Fibroblast of skin of right quadriceps (primary cell): Measurements from ENCODE around the gene UBE3B.
A peak's percentile ranks its signal among the peaks of the same experiment; 100 is the strongest.

ENCODE experiments used
- DNase-seq: peaks from one replicate; pipeline ENCODE4 v3.0.0-alpha.2; 2013

Gene UBE3B

DNA sequence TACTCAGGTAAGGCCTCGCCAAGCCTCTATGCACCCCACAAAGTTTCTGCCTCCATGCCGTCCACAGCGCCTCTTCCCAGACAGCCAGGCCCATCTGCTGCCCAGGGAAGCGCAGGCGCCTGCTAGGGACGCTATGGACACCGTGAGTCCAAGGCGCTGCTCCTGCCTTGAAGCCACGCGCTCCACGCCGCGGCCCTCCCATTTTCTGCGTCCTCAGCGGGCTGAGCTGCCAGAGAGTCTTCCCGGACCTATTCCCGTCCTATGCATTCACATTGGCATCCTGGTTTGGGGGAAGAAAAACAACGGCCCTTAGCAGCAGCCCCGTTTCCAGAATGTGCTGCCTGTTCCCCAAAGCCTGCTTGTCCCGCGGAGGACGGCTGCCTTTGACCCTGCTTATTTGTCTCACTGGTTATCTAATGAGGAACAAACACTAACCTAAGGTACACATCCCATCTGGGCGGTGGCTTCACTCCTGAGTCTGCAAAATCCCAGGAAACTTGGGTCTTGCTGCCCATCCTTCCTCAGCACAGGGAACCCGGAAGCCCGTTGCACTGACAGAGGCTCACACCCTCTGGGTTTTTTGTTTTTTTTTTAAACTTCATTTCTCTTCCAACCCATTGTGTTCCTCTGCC, 57.9 kb downstream of the UBE3B start:
- DNase-seq = no peak

DNA sequence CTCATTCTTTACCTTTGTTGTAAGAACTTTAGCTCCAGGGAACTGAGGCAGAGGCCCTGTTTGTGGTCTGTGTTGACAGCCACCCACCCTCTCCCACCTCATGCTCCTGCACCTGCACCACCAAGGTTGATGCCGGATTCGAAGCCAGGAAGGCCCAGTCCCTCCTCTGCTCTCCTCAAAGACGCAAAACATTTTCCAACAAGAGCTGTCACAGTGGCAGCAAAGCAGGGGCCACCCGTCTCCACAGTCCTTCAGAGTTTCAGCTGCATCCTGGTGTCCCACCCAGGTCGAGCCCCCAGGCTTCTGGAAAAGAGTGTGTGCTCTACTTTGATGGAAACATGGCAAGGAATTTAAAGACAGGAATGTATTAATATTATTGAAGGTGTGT, 58.4 kb downstream of the UBE3B start:
- DNase-seq = no peak

GRCh38 chr12:109537136-109537535, 59.7 kb downstream of the UBE3B start:
- DNase-seq = no peak

DNA sequence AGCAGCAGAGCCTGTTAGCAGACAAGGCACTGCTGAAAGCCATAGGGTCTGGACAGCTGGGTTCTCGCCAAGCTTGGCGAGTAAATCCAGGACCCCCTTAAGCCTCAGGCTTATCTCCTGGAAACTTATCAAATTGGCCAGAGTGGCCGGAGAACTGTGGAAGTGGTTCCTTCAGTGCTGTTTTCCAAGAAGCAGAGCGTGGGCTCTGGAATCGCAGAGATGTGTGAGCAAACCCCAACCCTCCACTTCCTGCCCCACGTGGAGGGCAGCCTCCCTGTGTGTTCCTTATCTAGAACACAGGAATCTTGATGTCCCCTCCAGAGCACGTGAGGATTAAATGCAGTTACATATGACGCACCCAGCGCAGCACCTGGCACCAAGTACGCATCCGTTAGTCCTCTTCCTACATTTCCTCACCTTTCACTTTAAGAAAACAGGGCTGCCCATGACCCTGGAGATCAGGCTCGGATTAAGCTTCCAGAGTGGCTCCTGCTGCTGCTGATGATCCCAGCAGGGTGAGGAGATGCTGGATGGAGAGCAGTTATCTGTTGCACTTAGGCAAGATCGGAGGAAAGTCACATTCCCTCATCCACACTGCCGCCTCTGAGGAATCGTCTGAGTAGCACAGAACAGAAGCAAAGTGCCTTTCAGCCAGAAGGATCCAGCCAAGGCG, 60.9 kb downstream of the UBE3B start:
- DNase-seq = no peak

DNA sequence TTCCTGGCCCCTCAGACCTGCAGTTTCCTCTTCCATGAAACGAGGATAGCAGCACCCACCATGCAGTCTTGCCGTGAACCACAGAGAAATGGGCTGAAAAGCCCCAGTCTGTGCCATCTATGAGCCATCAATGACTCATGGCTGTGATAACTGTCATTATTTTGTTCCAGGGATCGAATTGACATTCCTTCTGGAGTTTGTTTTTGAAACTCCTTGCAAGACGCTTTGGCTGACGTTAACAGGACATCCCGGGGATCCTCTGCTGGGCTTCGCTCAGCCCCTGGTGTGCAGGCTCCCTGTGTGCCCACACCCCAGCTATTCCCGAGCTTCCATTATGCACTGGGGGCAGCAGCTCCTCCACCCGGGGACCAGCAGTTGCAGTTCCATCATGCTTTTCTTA, 62.1 kb downstream of the UBE3B start:
- peak; percentile 70 for DNase-seq

- DNase-seq = no peak
These were observed 63.3 kb downstream of the UBE3B start for GRCh38 chr12:109540526-109541412.

- no peak for DNase-seq
These were observed 63.9 kb downstream of the UBE3B start for GRCh38 chr12:109541413-109541726.

- DNase-seq = peak; percentile 76
These were observed 64.6 kb downstream of the UBE3B start for GRCh38 chr12:109542014-109542413.

DNA sequence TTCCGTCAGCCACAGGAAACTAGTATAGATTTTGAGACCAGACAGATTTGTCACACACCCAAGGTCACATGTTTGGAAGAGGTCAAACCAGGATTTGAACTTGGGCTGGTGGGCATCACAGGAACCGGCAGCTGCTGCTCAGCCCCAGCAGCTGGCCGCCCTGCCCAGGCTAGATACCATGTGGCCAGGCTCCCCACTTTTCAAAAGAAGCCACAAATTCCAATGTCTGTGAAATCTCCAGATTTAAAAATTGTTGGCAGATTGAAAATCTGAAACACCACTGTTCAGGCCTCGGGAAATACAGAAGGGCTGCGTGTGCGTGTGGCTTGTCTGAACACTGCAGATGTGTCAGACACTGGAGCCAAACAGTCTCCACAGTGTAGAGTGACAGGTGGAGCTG, 65.4 kb downstream of the UBE3B start:
- DNase-seq = no peak

DNA sequence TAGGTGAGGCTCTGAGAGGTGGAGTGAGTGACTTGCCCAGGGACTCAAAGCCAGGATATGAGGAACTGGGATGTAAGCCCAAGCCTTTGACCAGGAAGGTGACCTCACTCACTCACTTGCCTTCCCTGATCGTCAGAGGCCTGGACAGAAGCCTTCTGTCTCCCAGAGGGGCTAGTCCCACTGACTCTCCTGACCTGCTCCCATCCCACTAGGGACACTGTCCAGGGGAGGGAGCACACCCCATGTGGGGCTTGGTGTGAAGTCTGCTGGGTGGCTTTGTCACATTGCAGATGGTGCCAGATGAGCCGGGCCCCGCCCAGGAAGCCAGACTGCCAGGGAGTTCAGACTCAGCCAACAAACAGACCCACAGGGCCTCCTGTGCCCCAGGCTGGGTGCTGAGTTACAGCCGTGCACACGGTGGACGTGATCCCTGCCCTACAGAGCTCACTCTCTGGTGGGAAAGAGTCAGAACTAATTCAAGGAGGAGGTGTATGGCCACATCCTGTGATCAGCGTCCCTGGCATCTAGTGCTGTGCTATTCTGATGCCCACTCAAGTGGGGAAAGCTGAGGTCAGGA, 67.6 kb downstream of the UBE3B start:
- no peak for DNase-seq

DNA sequence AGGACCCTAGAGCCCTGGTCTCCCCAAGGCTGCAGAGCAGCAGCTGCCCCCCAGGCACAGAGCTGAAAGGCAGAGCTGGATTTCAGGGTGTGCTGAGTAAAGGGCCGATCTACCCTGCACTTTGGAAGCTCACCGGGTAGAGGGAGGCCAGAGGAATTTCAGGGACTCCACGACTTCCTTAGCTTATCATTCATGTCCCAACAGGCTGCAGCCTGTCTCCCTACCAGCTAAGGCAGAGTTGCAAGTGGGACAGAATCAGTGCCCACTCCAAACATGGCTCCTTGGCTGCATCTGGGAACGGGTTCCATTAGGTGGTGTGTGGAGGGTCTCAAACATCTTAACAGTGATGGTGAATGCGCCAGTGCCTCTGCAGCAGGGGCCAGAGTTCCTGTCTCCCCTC, 68.4 kb downstream of the UBE3B start:
- DNase-seq = no peak

DNA sequence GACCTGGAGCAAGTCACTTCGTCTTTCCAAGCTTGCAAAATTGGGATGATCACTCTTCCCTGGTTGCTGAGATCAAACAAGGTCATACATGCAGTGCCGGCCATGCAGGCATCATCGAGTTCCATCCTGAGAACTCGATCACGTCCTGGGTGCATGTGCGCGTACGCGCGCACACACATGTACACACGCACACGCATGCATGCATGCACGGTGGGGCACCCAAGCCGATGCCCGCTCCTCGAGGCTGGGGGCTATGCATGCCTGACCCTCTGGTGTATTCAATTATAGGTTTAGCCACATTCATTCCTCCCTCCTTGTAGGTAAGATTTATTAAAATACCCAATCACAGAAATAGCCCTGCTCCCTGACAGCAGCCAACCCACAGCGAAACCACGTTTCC, 69.9 kb downstream of the UBE3B start:
- DNase-seq = no peak

GRCh38 chr12:109548258-109548657, 70.8 kb downstream of the UBE3B start:
- no peak for DNase-seq

- no peak for DNase-seq
These were observed 72.3 kb downstream of the UBE3B start for GRCh38 chr12:109549613-109550270.

- no peak for DNase-seq
These were observed 72.8 kb downstream of the UBE3B start for GRCh38 chr12:109550281-109550680.

DNA sequence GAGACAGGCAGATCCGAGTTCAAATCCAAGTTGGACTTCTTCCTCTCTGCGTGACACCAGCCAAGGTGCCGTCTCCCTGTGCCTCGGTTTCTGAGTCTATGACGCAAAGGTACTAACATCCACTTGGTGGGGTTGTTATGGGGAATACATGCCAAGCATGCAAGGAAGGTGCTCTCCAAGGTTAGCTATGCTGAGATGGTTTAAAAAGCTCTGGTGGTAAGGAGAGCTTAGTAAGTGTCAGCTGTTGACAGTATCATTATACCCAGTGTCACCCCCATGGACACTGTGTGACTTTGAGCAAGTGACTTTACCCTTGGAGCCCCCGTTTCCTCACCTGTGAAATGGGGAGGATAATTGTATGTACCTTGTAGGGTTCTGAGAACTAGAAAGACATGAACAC, 73.7 kb downstream of the UBE3B start:
- no peak for DNase-seq

DNA sequence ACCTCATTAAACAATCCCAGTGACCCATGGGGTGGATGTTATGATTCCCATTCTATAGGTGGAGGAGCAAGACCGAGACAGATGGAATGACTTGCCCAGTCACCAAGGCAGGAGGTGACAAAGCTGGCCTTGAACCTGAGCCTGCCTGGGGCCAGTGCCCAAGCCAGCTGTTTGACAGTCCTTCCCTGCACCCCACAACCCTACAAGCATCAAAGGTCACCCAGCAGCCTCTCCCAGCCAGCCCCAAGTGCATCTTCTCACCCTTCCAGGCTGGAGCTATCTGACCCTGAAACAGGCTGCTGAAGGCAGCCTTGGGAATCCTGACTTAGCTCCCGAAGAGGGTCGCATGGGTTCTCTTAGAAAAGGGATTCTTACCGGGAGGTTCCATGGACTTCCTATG, 75.5 kb downstream of the UBE3B start:
- no peak for DNase-seq

GRCh38 chr12:109553483-109553882, 76.0 kb downstream of the UBE3B start:
- DNase-seq = no peak

- no peak for DNase-seq
These were observed 76.6 kb downstream of the UBE3B start for GRCh38 chr12:109553906-109554500.

DNA sequence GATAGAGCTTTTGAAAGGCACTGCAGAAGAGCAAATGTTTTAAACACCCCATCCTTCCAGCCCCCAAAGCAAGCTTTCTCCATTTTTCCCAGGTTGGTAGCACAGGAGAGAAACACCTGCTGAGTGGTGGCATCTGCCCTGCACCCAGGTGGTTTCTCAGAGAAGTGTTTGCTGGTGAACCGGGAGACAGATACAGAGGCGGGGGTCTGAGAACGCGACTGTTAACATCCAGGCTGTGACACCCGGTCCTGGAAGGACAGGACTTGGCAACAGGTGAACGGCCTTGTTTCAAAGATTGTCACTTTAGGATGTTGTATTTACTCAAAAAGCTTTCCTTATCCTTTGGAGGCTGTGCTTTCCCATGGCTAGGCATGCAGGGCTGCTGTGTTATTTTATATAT, 77.3 kb downstream of the UBE3B start:
- DNase-seq = no peak

GRCh38 chr12:109555431-109556315, 78.2 kb downstream of the UBE3B start:
- no peak for DNase-seq

DNA sequence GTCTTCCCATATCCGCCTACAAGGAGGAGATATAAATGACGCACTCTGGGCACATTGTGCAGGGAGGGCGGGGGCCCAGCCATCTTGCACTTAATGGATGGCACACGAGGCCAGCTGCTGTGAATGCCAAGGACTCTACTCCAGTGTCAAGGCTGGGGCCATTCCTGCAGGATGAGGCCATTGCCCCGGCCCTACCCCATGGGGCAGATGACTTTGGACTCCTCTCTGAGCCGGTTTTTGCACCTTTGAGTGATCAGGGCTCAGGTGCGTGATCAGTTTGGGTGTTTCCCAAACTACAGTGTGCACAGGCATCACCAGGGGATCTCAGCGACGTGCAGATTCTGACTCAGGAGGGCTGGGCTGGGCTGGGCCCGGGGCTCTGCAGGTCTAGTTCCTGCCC, 79.8 kb downstream of the UBE3B start:
- no peak for DNase-seq
